ENCODE results near the gene RPL10. TPM values are rescaled to one million over a fixed set of nuclear protein-coding genes. Genes with fewer than 3 reads are reported as not detected.

Gene RPL10
- total and polyA plus RNA-seq, 9 of the 15 experiments (the other 6 are each of a cell fraction or from before 2014, with no cell fraction given), result 3,774 to 7,600 (median 5,014) TPM

DNA sequence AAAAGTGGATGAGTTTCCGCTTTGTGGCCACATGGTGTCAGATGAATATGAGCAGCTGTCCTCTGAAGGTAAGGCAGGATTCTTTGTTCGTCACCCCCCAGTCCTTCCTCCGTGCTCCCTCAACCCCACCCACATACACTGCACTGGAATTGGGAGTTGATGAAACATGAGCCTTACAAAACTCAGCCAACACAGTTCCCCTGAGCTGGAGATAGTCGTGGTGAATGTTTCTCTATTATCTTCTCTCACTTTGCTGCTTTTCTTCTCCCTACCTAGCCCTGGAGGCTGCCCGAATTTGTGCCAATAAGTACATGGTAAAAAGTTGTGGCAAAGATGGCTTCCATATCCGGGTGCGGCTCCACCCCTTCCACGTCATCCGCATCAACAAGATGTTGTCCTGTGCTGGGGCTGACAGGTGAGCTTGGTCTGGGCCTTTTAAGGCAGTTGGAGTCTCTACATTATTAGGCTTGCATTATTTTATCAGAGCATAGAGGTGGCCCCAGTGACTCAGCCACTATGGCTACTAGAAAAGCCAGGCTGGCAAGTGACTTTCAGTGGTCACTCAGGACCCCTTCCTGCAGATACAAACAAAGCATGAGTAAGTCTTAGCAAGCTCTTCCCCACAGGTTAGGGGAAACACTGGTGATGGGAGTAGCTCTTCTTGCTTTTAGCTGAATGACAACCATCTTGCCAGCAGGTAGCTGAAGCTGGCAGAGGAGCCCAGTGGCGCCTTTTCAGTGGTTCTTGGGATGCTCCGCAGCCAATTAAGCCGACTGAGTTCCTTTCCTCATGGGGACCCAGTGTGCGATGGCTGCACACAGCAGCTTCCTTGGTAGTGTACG, 1.6 kb downstream of the RPL10 start (continued):
- TF ChIP-seq, protein P1, sequence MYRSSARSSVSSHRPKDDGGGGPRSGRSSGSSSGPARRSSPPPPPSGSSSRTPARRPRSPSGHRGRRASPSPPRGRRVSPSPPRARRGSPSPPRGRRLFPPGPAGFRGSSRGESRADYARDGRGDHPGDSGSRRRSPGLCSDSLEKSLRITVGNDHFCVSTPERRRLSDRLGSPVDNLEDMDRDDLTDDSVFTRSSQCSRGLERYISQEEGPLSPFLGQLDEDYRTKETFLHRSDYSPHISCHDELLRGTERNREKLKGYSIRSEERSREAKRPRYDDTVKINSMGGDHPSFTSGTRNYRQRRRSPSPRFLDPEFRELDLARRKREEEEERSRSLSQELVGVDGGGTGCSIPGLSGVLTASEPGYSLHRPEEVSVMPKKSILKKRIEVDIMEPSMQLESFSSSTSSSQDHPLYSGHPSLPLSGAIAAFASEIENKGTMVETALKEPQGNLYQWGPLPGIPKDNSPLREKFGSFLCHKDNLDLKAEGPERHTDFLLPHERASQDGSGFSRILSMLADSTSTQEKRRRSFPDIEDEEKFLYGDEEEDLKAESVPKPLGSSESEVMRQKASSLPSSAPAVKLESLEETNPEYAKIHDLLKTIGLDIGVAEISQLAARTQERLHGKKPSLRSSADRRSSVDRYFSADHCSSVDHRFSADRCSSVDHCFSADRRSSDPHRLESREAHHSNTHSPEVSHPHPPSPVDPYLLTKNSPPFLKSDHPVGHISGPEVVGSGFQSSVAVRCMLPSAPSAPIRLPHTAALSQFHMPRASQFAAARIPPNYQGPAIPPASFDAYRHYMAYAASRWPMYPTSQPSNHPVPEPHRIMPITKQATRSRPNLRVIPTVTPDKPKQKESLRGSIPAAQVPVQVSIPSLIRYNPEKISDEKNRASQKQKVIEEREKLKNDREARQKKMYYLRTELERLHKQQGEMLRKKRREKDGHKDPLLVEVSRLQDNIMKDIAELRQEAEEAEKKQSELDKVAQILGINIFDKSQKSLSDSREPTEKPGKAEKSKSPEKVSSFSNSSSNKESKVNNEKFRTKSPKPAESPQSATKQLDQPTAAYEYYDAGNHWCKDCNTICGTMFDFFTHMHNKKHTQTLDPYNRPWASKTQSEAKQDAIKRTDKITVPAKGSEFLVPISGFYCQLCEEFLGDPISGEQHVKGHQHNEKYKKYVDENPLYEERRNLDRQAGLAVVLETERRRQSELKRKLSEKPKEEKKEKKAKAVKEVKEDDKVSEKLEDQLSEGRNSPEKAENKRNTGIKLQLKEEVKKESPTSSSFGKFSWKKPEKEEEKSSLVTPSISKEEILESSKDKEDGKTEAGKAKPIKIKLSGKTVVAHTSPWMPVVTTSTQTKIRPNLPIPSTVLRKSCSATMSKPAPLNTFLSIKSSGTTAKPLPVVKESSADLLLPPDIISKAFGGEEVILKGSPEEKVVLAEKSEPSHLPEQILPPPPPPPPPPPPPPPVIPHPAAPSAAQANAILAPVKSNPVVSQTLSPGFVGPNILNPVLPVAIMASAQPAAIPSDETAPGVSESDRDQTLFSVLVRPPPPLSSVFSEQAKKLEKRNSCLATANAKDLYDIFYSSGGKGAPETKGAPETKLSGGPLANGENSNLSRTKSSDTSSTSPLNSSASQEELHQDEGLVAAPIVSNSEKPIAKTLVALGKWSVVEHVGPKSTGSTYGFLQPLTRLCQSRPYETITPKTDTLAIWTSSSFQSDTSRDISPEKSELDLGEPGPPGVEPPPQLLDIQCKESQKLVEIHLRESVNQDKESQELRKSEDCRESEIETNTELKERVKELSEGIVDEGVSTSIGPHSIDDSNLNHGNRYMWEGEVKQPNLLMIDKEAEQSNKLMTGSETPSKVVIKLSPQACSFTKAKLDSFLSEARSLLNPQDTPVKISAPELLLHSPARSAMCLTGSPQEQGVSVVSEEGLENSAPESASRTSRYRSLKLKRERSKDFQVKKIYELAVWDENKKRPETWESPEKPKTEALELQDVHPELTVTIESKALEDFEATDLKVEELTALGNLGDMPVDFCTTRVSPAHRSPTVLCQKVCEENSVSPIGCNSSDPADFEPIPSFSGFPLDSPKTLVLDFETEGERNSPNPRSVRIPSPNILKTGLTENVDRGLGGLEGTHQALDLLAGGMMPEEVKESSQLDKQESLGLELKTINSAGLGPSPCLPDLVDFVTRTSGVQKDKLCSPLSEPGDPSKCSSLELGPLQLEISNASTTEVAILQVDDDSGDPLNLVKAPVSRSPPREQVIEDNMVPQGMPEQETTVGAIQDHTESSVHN (IDR thresholded peaks at IDR 0.05; ENCODE audit: borderline replicate concordance in 1 of 2, low read depth in 1 of 2), result no peak
- no peak for TF ChIP-seq ZNF584 (CRISPR knock-in tag; IDR thresholded peaks at IDR 0.05; ENCODE audit: low read depth)

Measured in K562 (cell line).